ENCODE measurements around the gene SASH3. TPM values are rescaled to one million over a fixed set of nuclear protein-coding genes. Genes with fewer than 3 reads are reported as not detected.
A peak's percentile ranks its signal among the peaks of the same experiment; 100 is the strongest.

SASH3 gene
- total and polyA plus RNA-seq, 2 donors (not counting 1 experiment from before 2014, with no cell fraction given) = 224 to 240 TPM

DNA sequence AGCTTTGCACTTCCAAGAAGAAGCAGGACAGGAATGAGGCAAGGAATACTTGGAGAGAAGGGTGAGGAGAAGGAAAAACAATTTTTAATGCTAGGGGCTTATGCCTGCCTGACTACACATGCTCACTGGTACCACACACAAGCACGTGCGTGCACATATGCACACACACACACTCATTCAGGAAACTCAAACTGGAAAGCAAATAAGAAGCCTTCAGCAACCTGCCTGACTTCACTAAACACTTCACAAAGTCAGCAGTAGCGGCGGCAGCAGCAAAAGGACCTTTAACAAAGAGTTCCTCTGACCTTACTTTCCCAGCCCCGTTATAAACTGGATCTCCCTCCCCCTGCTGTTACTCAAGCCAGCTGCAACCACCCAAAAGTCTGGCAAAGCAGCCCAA lies 60.6 kb downstream of the SASH3 start:
- no peak overlapping the region for H3K27ac Mint-ChIP-seq
- ChIA-PET CTCF (no interaction called here), POLR2A (no interaction called here)
- no peak overlapping the region for H2AFZ ChIP-seq (ENCODE audit: insufficient read depth, low read depth, low read length, poor library complexity, severe bottlenecking)
- ATAC-seq (ENCODE audit: low read depth) (no peak), DNase-seq (no peak)
- H3K4me3 ChIP-seq (ENCODE audit: control extremely low read depth in 1 of 5, extremely low read depth in 1 of 5, insufficient read depth in 1 of 5, low read depth in 2 of 5, low read length in 4 of 5) = no peak overlapping the region
- no peaks in the 10 kb centered on the region for H4K20me1 ChIP-seq (ENCODE audit: control insufficient read depth, insufficient read depth, low read length, poor library complexity, severe bottlenecking)
- H3K9me3 Mint-ChIP-seq (ENCODE audit: insufficient read depth) = no peaks in the 10 kb centered on the region
- WGBS (ENCODE audit: insufficient coverage) = 77% methylated on average over 4 of the region's 5 CpGs
- intact Hi-C loops (cut with micrococcal nuclease) = loop anchor here (5.0 to 10.0 kb wide), 2 partner anchors 142 to 184 kb away; partner anchors contain the start of gene BCORL1
- H3K27ac ChIP-seq (ENCODE audit: low read length in 2 of 2) = no peak overlapping the region
- H3K36me3 ChIP-seq (replicated peaks in 1 of 2; ENCODE audit: control extremely low read depth in 1 of 2, control insufficient read depth in 1 of 2, extremely low read depth in 1 of 2, insufficient read depth in 2 of 2, low read length in 1 of 2) = no peaks in the 10 kb centered on the region
- H3K9me3 ChIP-seq (ENCODE audit: control extremely low read depth in 1 of 3, control insufficient read depth in 2 of 3, insufficient read depth in 1 of 3, low read length in 2 of 3) = no peaks in the 10 kb centered on the region
- no peaks in the 10 kb centered on the region for H3K79me2 ChIP-seq (ENCODE audit: control insufficient read depth, insufficient read depth, low read length)
- peaks cover 19% of the 10 kb centered on the region for H3K4me1 Mint-ChIP-seq
- H3K4me2 ChIP-seq (replicated peaks; ENCODE audit: low read depth, low read length, poor library complexity, severe bottlenecking) = no peak overlapping the region
- TF ChIP-seq EZH2 (IDR thresholded peaks at IDR 0.05; ENCODE audit: borderline replicate concordance, insufficient read depth, low read depth, low read length, poor library complexity, severe bottlenecking) = no peak
- TF ChIP-seq, protein P1, sequence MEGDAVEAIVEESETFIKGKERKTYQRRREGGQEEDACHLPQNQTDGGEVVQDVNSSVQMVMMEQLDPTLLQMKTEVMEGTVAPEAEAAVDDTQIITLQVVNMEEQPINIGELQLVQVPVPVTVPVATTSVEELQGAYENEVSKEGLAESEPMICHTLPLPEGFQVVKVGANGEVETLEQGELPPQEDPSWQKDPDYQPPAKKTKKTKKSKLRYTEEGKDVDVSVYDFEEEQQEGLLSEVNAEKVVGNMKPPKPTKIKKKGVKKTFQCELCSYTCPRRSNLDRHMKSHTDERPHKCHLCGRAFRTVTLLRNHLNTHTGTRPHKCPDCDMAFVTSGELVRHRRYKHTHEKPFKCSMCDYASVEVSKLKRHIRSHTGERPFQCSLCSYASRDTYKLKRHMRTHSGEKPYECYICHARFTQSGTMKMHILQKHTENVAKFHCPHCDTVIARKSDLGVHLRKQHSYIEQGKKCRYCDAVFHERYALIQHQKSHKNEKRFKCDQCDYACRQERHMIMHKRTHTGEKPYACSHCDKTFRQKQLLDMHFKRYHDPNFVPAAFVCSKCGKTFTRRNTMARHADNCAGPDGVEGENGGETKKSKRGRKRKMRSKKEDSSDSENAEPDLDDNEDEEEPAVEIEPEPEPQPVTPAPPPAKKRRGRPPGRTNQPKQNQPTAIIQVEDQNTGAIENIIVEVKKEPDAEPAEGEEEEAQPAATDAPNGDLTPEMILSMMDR (IDR thresholded peaks at IDR 0.05) = no peak
- no peak overlapping the region for H3K4me3 Mint-ChIP-seq
- peaks cover 0 to 3% (median 0%) of the 10 kb centered on the region in 4 experiments for H3K27me3 ChIP-seq (replicated peaks in 1 of 4; ENCODE audit: control extremely low read depth in 1 of 4, control insufficient read depth in 3 of 4, insufficient read depth in 4 of 4, low read length in 3 of 4)
- no peaks in the 10 kb centered on the region for H3K27me3 Mint-ChIP-seq
- peaks cover 4 to 11% of the 10 kb centered on the region in 2 donors for H3K4me1 ChIP-seq (ENCODE audit: control insufficient read depth in 2 of 2, insufficient read depth in 2 of 2, low read length in 2 of 2)
- H3K9ac ChIP-seq (ENCODE audit: low read length) = no peak overlapping the region

DNA sequence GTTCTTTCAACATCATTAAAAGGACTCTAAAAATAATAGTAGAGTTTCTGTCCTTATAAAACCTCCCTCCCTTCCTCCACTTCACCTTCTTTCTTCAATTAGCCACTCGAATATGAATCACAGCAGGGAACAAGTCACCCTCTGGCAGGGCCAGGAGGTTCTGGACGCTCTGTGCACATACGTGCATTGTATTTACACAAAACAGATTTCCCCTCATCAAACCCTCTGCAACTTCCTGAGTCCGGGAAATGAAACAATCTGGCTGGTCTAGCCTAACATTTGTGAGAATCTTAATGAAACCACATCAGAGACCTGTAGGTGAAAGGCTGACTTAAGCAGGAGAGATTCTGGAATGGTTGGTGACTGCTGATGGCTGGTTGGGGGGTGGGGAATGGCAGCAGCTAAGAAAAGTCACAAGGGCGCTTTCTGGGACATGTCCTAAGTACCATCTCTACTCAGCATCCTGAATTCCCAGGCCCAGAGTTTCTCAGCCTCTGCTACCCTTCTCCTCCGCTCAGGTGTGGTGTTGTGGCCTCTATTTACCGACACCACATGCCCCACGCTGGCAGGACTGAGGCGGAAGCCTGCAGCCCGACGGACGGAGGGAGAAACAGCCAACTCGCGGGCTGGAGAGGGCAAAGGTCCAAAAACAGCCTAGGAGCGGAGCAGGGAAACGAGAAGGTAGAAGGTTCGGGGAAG lies 62.9 kb downstream of the SASH3 start:
- H3K27me3 ChIP-seq (replicated peaks in 1 of 4; ENCODE audit: control extremely low read depth in 1 of 4, control insufficient read depth in 3 of 4, insufficient read depth in 4 of 4, low read length in 3 of 4) = peaks cover 0 to 3% (median 0%) of the 10 kb centered on the region in 4 experiments
- peak overlapping the region in 4 of 5 experiments; percentile 68 to 75 (median 72) for H3K4me3 ChIP-seq (ENCODE audit: control extremely low read depth in 1 of 5, extremely low read depth in 1 of 5, insufficient read depth in 1 of 5, low read depth in 2 of 5, low read length in 4 of 5)
- ATAC-seq (ENCODE audit: low read depth) (no peak), DNase-seq (peak; percentile 24)
- H2AFZ ChIP-seq (ENCODE audit: insufficient read depth, low read depth, low read length, poor library complexity, severe bottlenecking) = peak overlapping the region; percentile 87
- peak overlapping the region; percentile 78 for H3K4me2 ChIP-seq (replicated peaks; ENCODE audit: low read depth, low read length, poor library complexity, severe bottlenecking)
- no peak overlapping the region for H3K27ac ChIP-seq (ENCODE audit: low read length in 2 of 2)
- Mint-ChIP-seq H3K4me3 (peak overlapping the region; percentile 84), H3K27me3 (no peaks in the 10 kb centered on the region), H3K27ac (no peak overlapping the region), H3K4me1 (peaks cover 19% of the 10 kb centered on the region), H3K9me3 (ENCODE audit: insufficient read depth) (no peaks in the 10 kb centered on the region)
- intact Hi-C loops (cut with micrococcal nuclease) = loop anchor here (2.0 to 10.0 kb wide), 3 partner anchors 64 to 182 kb away; partner anchors contain the start of genes BCORL1 and UTP14A
- no peaks in the 10 kb centered on the region for H3K36me3 ChIP-seq (replicated peaks in 1 of 2; ENCODE audit: control extremely low read depth in 1 of 2, control insufficient read depth in 1 of 2, extremely low read depth in 1 of 2, insufficient read depth in 2 of 2, low read length in 1 of 2)
- peak overlapping the region; percentile 76 for H3K9ac ChIP-seq (ENCODE audit: low read length)
- ChIA-PET POLR2A (no interaction called here), CTCF (no interaction called here)
- H3K9me3 ChIP-seq (ENCODE audit: control extremely low read depth in 1 of 3, control insufficient read depth in 2 of 3, insufficient read depth in 1 of 3, low read length in 2 of 3) = no peaks in the 10 kb centered on the region
- 2% methylated on average over 10 of the region's 17 CpGs for WGBS (ENCODE audit: insufficient coverage)
- H3K79me2 ChIP-seq (ENCODE audit: control insufficient read depth, insufficient read depth, low read length) = no peaks in the 10 kb centered on the region
- peaks cover 4 to 11% of the 10 kb centered on the region in 2 donors for H3K4me1 ChIP-seq (ENCODE audit: control insufficient read depth in 2 of 2, insufficient read depth in 2 of 2, low read length in 2 of 2)
- no peak for TF ChIP-seq EZH2 (IDR thresholded peaks at IDR 0.05; ENCODE audit: borderline replicate concordance, insufficient read depth, low read depth, low read length, poor library complexity, severe bottlenecking)
- TF ChIP-seq, protein P1 (IDR thresholded peaks at IDR 0.05) = no peak
- H4K20me1 ChIP-seq (ENCODE audit: control insufficient read depth, insufficient read depth, low read length, poor library complexity, severe bottlenecking) = no peaks in the 10 kb centered on the region
